ENCODE data around the gene CHST8. TPM values are rescaled to one million over a fixed set of nuclear protein-coding genes. Genes with fewer than 3 reads are reported as not detected.

The CHST8 gene
- total RNA-seq, 4 donors from 2014 or later = 0.66 TPM; not detected in 3

DNA sequence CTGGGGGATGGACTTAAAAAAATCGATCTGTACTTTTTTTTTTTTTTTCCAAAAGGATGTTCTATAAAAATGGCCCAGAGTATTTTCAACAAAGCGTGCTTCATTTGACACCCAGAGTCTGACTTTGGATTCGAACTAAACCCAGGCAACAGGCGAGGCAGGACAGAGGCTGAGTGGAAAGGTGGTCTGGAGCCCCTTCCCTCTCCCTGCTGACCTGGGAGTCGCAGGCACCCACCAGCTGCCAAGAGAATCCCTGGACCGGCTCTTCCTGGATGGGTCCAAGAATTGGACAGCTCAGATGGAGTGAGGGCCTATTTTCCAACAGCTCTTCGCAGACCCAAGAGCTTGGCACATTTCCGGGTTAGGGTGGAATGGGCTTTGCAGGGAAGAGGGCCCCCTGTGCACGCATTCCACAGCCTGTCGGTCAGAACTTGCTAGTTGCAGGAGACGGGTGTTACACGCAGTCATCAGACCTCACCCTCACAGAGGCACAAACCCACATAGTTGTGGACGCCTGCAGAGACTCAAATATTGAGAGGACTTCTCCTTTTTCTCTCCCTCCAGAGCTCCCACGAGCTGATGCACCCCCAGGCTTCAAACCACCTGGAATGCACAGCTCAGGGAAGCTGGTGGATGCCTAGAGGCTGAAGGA, 190.1 kb downstream of the CHST8 start:
- WGBS = 66% methylated on average over 14 of the region's 14 CpGs
- Histone ChIP-seq H3K4me3 (no peak overlapping the region), H3K27ac (replicated peaks in 1 of 4) (no peak overlapping the region), H3K4me1 (peaks cover 0 to 7% (median 3%) of the 10 kb centered on the region in 4 donors), H3K9me3 (no peaks in the 10 kb centered on the region), H3K36me3 (peaks cover 27 to 75% (median 68%) of the 10 kb centered on the region in 4 donors), H3K27me3 (no peaks in the 10 kb centered on the region)
- intact Hi-C loops (cut with DNase I) = no loop called here
- DNase-seq (ENCODE audit: extremely low spot score) = no peak
- TF ChIP-seq POLR2A (IDR thresholded peaks at IDR 0.05; ENCODE audit: low read depth) (no peak), POLR2AphosphoS5 (IDR thresholded peaks at IDR 0.05) (no peak)
- TF ChIP-seq, protein P1, sequence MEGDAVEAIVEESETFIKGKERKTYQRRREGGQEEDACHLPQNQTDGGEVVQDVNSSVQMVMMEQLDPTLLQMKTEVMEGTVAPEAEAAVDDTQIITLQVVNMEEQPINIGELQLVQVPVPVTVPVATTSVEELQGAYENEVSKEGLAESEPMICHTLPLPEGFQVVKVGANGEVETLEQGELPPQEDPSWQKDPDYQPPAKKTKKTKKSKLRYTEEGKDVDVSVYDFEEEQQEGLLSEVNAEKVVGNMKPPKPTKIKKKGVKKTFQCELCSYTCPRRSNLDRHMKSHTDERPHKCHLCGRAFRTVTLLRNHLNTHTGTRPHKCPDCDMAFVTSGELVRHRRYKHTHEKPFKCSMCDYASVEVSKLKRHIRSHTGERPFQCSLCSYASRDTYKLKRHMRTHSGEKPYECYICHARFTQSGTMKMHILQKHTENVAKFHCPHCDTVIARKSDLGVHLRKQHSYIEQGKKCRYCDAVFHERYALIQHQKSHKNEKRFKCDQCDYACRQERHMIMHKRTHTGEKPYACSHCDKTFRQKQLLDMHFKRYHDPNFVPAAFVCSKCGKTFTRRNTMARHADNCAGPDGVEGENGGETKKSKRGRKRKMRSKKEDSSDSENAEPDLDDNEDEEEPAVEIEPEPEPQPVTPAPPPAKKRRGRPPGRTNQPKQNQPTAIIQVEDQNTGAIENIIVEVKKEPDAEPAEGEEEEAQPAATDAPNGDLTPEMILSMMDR (IDR thresholded peaks at IDR 0.05) = no peak

GRCh38 chr19:33812388-33813330, 190.9 kb downstream of the CHST8 start:
- H3K4me1 ChIP-seq = peaks cover 0 to 7% (median 3%) of the 10 kb centered on the region in 4 donors
- TF ChIP-seq POLR2AphosphoS5 (IDR thresholded peaks at IDR 0.05) = no peak
- no peak for TF ChIP-seq POLR2A (IDR thresholded peaks at IDR 0.05; ENCODE audit: low read depth)
- TF ChIP-seq, protein P1 (IDR thresholded peaks at IDR 0.05) = no peak
- no peak for TF ChIP-seq EP300 (IDR thresholded peaks at IDR 0.05)
- H3K27ac ChIP-seq (replicated peaks in 1 of 4) = no peak overlapping the region
- 84% methylated on average over 24 of the region's 28 CpGs for whole genome bisulfite sequencing
- intact Hi-C loops (cut with DNase I) = no loop called here
- no peaks in the 10 kb centered on the region for H3K27me3 ChIP-seq
- peaks cover 27 to 67% (median 61%) of the 10 kb centered on the region in 4 donors for H3K36me3 ChIP-seq
- DNase-seq (ENCODE audit: extremely low spot score) = no peak
- H3K4me3 ChIP-seq = no peak overlapping the region
- H3K9me3 ChIP-seq = no peaks in the 10 kb centered on the region

GRCh38 chr19:33813391-33814101, 191.8 kb downstream of the CHST8 start:
- no peak overlapping the region for H3K27ac ChIP-seq (replicated peaks in 1 of 4)
- WGBS = 59% methylated on average over 9 of the region's 16 CpGs
- peaks cover 0 to 7% (median 3%) of the 10 kb centered on the region in 4 donors for H3K4me1 ChIP-seq
- intact Hi-C loops (cut with DNase I) = no loop called here
- H3K9me3 ChIP-seq = no peaks in the 10 kb centered on the region
- TF ChIP-seq, protein P1 (IDR thresholded peaks at IDR 0.05) = no peak
- TF ChIP-seq POLR2AphosphoS5 (IDR thresholded peaks at IDR 0.05) = no peak
- TF ChIP-seq EP300 (IDR thresholded peaks at IDR 0.05) = no peak
- no peak for TF ChIP-seq POLR2A (IDR thresholded peaks at IDR 0.05; ENCODE audit: low read depth)
- H3K4me3 ChIP-seq = no peak overlapping the region
- DNase-seq (ENCODE audit: extremely low spot score) = no peak
- H3K36me3 ChIP-seq = peaks cover 27 to 58% (median 52%) of the 10 kb centered on the region in 4 donors
- no peaks in the 10 kb centered on the region for H3K27me3 ChIP-seq

- H3K9me3 ChIP-seq = no peaks in the 10 kb centered on the region
- intact Hi-C loops (cut with DNase I) = no loop called here
- WGBS = 75% methylated on average over 17 of the region's 21 CpGs
- DNase-seq (ENCODE audit: extremely low spot score) = no peak
- H3K36me3 ChIP-seq = peaks cover 27 to 48% (median 45%) of the 10 kb centered on the region in 4 donors
- no peak overlapping the region for H3K27ac ChIP-seq (replicated peaks in 1 of 4)
- H3K4me1 ChIP-seq = peaks cover 3 to 8% (median 6%) of the 10 kb centered on the region in 4 donors
- H3K27me3 ChIP-seq = no peaks in the 10 kb centered on the region
- no peak overlapping the region for H3K4me3 ChIP-seq
- TF ChIP-seq EP300 (IDR thresholded peaks at IDR 0.05) = no peak
- TF ChIP-seq POLR2AphosphoS5 (IDR thresholded peaks at IDR 0.05) = no peak
- TF ChIP-seq, protein P1 (IDR thresholded peaks at IDR 0.05) = no peak
- TF ChIP-seq POLR2A (IDR thresholded peaks at IDR 0.05; ENCODE audit: low read depth) = no peak
These were observed 192.7 kb downstream of the CHST8 start for GRCh38 chr19:33814181-33815165.
